ENCODE data around the gene CPNE4.

Gene CPNE4

DNA sequence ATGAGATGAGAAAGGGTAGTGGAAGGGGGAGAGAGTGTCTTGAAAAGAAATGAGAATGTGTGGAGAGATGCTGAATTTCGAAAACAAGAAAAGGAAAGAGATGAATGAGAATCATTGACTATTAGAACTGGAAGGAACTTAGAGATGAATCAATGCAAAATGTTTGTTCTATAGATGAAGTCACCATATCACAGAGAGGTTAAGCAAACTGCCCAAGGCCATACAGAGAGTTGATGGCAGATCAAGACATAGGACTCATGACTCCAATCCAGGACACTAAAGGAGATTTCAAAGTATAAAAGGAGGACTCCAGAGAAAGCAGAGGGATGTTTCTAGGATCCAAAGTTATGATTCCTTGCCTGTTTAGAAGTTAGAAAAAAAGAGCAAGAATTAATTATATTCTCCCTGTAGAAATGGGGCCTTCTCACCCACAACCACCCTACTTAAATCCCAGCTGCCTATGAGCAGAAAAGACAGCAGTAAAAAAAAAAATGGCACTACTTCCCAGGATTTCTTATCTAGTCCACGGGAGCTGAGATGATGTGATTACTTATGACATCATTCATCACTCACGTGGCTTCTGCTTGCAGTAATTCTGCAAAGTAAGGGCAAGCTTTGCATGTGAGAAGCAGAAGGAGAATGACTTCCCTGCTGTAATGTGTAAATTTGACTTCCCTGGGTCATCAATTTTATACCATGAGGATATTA, 321.2 kb downstream of the CPNE4 start:
- Histone ChIP-seq H3K4me1 (ENCODE audit: low read depth, poor library complexity, severe bottlenecking) (peaks cover 94% of the 10 kb centered on the region), H3K79me2 (ENCODE audit: insufficient read depth, low read depth) (no peaks in the 10 kb centered on the region), H3K27ac (peak overlapping the region; percentile 73), H3K36me3 (ENCODE audit: insufficient read depth) (no peaks in the 10 kb centered on the region), H2AFZ (ENCODE audit: low read depth) (no peak overlapping the region), H3K9ac (no peak overlapping the region; the same call in 1 of the 2 replicates), H4K20me1 (ENCODE audit: insufficient read depth) (no peaks in the 10 kb centered on the region), H3K4me2 (peak overlapping the region; percentile 89), H3K27me3 (ENCODE audit: insufficient read depth, low read depth) (no peaks in the 10 kb centered on the region), H3K4me3 (IDR thresholded peaks at IDR 0.05; ENCODE audit: insufficient read depth, low read depth, low read length) (no peak overlapping the region)
- TF ChIP-seq, protein P1, sequence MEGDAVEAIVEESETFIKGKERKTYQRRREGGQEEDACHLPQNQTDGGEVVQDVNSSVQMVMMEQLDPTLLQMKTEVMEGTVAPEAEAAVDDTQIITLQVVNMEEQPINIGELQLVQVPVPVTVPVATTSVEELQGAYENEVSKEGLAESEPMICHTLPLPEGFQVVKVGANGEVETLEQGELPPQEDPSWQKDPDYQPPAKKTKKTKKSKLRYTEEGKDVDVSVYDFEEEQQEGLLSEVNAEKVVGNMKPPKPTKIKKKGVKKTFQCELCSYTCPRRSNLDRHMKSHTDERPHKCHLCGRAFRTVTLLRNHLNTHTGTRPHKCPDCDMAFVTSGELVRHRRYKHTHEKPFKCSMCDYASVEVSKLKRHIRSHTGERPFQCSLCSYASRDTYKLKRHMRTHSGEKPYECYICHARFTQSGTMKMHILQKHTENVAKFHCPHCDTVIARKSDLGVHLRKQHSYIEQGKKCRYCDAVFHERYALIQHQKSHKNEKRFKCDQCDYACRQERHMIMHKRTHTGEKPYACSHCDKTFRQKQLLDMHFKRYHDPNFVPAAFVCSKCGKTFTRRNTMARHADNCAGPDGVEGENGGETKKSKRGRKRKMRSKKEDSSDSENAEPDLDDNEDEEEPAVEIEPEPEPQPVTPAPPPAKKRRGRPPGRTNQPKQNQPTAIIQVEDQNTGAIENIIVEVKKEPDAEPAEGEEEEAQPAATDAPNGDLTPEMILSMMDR (conservative IDR thresholded peaks at IDR 0.05; ENCODE audit: low read depth, low read length), result no peak

DNA sequence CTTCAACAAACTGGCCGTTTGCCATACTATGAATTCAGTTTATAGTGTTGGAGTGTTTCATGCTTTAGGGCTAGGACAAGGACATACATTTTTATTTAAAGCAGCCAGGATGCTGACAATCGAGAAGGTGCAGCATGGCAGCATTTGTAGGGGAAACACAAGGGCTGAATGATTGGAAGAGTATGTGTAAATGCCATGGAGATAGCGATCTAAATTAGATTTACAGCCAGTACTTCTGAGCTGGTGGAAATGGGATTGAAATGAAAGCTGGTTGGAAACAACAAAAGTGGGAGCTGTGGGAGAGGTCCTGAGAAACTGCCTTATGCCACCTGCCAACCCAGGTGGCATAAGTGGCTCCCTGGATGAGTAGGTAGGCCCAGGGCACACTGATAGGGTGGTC, 322.2 kb downstream of the CPNE4 start:
- TF ChIP-seq, protein P1 (conservative IDR thresholded peaks at IDR 0.05; ENCODE audit: low read depth, low read length), result no peak
- peak overlapping the region; percentile 73; the same call in 1 of the 2 replicates for H3K27ac ChIP-seq
- no peaks in the 10 kb centered on the region for H3K36me3 ChIP-seq (ENCODE audit: insufficient read depth)
- no peak overlapping the region for H3K9ac ChIP-seq
- no peaks in the 10 kb centered on the region for H3K79me2 ChIP-seq (ENCODE audit: insufficient read depth, low read depth)
- H3K4me1 ChIP-seq (ENCODE audit: low read depth, poor library complexity, severe bottlenecking), result peaks cover 85% of the 10 kb centered on the region
- H3K4me2 ChIP-seq, result peak overlapping the region; percentile 89
- no peaks in the 10 kb centered on the region for H3K27me3 ChIP-seq (ENCODE audit: insufficient read depth, low read depth)
- H4K20me1 ChIP-seq (ENCODE audit: insufficient read depth), result no peaks in the 10 kb centered on the region
- H2AFZ ChIP-seq (ENCODE audit: low read depth), result no peak overlapping the region
- H3K4me3 ChIP-seq (IDR thresholded peaks at IDR 0.05; ENCODE audit: insufficient read depth, low read depth, low read length), result no peak overlapping the region

DNA sequence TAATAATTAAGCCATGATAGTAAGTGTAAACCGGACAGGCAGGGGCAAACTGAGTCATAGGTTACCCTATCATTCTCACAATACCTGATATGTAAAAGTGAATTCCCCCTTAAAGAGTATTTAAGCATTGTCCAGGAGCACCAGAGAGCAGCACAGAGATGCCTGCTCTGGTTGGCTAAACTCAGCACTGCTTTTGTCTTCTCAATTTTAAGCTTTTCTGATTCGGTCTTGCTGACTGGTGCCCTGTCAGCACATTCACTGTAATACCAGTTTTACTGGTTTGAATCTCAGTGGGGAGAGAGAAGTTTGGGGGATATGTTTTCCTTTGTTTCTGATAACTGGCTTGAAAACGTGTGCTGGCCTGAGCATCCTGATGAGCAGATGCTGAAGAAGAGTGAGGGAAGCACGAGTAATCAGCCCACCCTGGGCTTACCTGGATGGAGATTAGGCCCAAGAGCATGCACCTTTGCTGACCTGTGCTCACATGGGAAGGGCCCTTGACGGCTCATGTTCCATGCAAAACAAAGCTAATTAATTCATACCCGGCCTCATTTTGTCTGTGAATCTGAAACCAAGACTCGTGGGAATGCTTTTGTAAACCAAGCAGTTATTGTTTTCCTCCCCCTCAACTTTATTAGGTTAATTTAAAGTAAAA, 323.6 kb downstream of the CPNE4 start:
- Histone ChIP-seq H3K36me3 (ENCODE audit: insufficient read depth) (no peaks in the 10 kb centered on the region), H3K79me2 (ENCODE audit: insufficient read depth, low read depth) (no peaks in the 10 kb centered on the region), H3K27ac (peak overlapping the region; percentile 73), H3K4me3 (IDR thresholded peaks at IDR 0.05; ENCODE audit: insufficient read depth, low read depth, low read length) (peak overlapping the region; percentile 69), H3K4me2 (peak overlapping the region; percentile 89), H2AFZ (ENCODE audit: low read depth) (peak overlapping the region; percentile 67), H4K20me1 (ENCODE audit: insufficient read depth) (no peaks in the 10 kb centered on the region), H3K27me3 (ENCODE audit: insufficient read depth, low read depth) (no peaks in the 10 kb centered on the region), H3K9ac (peak overlapping the region; percentile 33; the same call in 1 of the 2 replicates), H3K4me1 (ENCODE audit: low read depth, poor library complexity, severe bottlenecking) (peaks cover 72% of the 10 kb centered on the region)
- TF ChIP-seq, protein P1 (conservative IDR thresholded peaks at IDR 0.05; ENCODE audit: low read depth, low read length), result no peak

DNA sequence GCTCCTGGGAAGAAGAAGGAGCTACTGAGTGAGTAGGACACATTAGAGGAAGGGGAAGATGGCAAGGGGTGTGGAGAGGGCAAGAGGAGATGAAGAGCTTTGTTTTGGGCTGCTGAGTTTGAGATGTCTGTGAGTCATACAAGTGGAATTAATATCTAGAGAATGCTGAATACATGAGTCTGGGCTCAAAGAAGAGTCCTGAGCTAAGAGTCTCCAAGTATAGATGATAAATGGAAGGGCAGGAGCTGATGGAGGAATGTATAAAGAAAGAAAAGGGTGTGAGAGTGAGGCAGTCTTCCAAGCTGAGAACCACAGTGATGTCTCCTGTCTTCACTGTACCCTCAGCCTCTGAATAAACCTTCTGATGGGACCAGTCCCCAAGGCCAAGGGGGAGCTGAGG, 326.6 kb downstream of the CPNE4 start:
- Histone ChIP-seq H3K4me3 (IDR thresholded peaks at IDR 0.05; ENCODE audit: insufficient read depth, low read depth, low read length) (no peak overlapping the region), H3K27ac (no peak overlapping the region), H3K4me2 (no peak overlapping the region), H2AFZ (ENCODE audit: low read depth) (no peak overlapping the region), H3K27me3 (ENCODE audit: insufficient read depth, low read depth) (no peaks in the 10 kb centered on the region), H3K79me2 (ENCODE audit: insufficient read depth, low read depth) (no peaks in the 10 kb centered on the region), H3K36me3 (ENCODE audit: insufficient read depth) (no peaks in the 10 kb centered on the region), H3K4me1 (ENCODE audit: low read depth, poor library complexity, severe bottlenecking) (peaks cover 61% of the 10 kb centered on the region), H4K20me1 (ENCODE audit: insufficient read depth) (no peaks in the 10 kb centered on the region), H3K9ac (no peak overlapping the region)
- TF ChIP-seq, protein P1 (conservative IDR thresholded peaks at IDR 0.05; ENCODE audit: low read depth, low read length), result no peak

Measured in KMS-11 (cell line).